DMS153 treated with DMSO at 0.1 percent for 48 hours (cell line): ENCODE data around the gene CACNA1A.
"Not testable (repeated sequence)": the region's sequence is repeated elsewhere in the genome, so short reads cannot be mapped to it uniquely, and the experiment has no call there.

ENCODE experiments used
- DNase-seq: peaks from one replicate; lab custom pipeline; 2025; ENCODE audit not compliant: unreplicated experiment; lab: John Stamatoyannopoulos, UW

Gene CACNA1A

DNA sequence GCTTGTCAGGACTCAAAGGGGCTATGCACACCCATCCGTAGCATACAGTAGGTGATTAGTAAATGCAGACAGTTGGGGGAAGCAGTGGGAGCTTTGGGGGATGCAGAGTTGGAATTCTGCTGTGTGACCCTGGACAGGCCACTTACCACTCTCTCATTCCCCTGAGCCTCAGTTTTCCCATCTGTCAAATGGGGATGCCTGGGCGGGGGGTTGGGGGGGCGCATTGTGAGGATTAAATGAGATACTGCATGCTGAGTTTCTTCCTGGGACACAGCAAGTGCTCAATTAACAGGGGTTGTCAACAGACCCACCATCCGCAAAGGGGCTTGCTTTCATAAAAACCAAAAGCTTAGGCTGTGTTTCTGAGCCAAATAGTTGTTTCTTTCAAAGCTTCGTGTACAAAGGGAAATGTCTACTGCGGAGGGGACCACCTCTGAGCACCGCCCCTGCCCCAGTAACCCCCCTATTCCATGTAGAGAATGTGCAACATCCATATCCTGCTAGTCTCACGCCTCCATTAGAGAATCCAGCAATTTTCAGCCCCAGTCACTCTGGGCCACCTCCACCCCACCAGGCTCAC lies 223.7 kb downstream of the CACNA1A start:
- DNase-seq: no peak

DNA sequence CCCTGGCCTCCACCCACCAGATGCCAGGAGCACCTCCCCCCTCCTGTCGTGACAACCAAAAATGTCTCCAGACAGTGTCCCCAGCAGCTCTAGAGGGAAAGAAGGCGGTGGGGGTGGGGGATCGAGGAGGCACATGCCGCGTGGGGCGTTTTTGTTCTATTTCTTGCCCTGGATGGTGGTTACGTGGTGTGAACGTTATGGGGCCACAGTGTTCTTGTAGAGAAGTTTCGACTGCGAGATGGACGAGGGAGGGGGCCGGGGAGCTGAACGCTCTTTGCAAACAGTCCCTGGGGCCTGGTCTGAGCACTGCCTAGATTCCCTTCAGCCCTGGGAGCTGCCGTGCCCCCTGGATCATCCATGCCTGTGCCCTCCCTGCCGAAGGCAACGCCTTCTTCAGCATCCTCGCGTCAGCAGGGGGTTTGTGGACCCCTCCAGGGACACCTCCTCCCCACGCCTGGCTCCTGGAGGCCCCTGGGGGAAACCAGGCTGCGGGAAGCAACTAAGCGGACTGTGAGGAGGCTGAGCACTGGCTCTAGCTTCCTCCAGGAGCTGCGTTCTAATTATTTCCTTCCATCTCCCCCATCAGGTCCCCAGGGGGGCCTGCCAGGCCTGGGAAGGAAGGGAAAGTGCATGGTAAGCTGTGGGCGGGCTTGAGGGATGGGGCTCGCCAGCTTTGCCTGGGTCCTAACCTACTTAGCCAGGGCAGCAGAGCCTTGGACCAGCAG lies 224.6 kb downstream of the CACNA1A start:
- DNase-seq: no peak

DNA sequence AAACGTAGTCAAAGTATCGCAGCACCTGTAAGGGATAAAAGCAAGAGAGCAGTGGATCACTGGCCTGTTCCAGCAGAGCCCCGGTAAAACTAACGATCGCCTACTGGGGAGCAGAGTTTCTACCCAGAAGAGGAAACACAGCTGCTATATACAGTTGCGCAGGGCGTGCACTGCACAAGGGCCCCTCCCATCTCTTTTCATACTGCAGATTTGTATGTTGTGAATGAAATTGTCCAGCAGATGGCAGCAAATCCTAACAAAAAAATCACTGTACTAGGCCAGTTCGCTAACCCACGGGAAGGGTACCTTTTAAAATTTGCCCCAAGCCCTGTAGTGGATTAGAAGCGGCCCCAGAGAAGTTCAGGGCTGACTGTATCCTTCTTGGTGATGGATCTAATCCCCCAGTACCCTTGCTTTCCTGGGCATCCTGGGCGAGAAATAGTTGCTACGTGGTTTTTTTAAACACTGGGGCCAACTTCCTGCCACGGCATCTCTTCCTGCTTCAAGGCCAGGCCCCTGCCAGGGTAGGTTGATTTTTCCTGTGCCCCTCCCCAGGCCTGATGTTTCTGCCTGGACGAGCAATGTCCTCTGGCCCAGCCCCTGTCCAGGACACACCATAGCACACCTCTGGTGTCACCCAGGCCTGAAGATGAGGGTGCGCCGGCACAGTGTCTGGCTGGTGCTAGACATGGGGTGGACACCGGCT lies 229.0 kb downstream of the CACNA1A start:
- DNase-seq: peak; percentile 51

DNA sequence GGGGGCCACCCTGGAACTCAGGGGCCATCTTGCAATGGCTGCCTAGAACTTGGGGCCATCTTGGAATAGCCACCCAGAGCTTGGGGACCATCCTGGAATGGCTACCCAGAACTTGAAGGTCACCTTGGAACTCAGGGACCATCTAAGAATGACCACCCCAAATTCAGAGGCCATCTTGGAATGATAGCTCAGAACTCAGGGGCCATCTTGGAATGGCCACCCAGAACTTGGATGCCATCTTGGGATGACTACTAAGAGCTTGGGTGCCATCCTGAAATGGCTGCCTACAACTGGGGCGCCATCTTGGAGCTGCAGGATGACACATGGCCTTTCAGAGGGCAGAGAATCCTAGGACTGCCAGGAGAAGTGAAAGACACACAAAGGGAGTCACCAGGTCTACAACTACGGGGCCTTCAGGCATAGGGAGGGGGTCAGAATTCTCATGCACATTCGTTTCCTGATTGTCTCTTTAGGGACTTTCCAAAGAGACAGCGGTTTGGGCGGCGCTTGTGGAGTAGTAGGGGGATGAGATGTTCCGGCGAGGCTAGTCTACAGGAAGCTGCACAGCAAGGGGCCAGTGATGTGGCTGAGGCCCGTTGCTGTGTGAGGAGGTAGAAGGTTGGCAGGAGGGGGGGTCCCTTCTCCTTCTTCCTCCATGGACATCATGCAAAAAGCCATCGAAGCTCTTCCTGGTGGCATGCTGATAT lies 231.1 kb downstream of the CACNA1A start:
- DNase-seq: no peak

DNA sequence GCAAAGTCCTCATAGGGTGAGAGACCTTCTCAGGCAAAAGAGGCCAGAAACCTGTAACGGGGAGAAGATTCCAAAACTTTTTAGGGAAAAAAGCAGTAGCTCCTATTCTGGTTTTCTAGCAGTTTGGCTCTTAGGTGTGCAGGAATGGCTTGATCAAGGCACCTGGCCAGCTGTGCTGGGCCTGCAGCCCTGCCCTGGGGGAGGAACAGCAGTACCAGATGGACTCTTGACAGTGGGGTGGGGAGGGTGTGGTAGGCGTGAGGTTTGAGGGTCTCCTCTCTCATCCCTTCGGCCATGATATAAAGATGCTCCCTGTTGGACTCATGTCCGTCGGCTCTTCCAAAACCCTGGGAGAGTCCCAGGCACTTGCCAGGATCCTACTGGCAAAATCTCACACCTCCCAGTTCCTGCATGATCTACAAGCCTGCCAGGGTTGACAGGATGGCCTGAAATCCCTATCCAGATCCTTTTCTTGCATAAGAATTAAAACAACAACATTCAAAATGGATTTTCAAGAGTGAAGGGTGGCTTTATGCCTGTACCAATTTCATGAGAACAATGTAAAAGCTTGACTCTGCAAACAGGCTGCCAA lies 235.7 kb downstream of the CACNA1A start:
- no peak for DNase-seq

DNA sequence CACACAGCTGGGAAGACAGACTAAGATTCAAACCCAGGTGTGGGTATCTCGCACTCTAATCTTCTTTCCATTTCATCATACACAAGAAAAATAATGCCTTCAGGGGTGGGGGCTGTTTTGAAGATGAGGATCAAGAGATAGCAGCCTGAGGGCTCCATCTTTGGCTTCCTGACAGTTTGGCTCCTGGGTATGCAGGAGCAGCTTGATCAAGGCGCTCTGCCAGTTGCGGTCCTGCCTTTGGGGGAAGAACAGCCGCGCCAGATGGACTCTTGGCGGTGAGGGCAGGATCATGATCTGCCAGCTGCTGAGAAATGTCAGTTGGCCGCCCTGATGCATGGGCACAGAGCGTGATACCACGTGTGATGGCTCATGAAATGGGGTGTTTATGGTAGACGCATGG lies 236.9 kb downstream of the CACNA1A start:
- no peak for DNase-seq

DNA sequence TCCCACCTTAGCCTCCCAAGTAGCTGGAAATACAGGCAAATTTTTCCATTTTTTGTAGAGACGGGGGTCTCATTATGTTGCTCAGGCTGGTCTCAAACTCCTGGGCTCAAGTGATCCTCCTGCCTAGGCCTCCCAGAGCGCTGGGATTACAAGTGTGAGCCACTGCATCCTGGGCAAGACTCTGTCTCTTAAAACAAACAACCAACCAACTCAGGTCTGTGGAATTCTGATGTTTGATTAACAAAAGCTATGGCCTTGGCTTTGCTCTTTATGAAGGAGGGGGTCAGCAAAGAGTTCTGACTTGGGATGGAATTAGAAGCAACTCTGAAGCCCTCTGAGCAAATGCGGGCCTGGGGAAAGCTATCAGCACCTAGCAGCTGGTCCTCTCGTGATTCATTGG lies 238.4 kb downstream of the CACNA1A start:
- no peak for DNase-seq

DNA sequence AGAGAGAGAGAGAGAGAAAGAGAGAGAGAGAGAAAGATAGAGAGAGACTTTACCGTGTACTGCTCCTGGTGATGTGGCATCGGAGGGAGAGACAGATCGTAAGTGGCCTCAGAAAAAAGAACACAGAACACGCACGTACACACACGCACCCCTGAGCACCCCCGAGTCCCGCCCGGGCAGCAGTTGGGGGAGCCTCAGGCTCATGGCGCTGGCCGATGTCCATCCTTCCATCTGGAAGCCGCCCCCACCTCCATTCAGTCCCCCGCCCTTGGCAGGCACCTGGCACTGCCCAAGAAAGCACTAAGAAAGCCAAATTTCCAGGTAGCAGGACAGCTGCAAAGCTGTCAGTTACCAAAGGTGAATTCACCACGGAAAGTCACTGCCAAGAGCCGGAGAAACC lies 239.1 kb downstream of the CACNA1A start:
- DNase-seq: no peak

DNA sequence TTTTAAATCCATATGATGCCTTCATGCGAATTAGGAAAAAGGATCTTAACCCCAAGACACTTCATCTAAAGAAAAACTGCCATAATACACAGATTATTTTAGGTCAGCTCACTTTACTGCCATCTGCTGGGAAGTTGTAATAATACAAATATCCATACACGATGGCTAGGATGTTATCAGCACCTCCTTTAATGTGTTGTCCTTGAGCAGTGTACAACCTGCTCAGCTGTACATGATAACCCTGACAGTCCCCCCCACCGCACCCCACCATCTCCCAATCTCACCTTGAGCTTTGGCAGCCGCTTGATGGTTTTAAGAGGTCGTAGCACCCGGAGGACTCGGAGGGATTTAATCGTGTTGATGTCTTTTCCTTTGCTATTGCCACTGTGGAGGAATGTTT lies 243.8 kb downstream of the CACNA1A start:
- DNase-seq: peak; percentile 9

DNA sequence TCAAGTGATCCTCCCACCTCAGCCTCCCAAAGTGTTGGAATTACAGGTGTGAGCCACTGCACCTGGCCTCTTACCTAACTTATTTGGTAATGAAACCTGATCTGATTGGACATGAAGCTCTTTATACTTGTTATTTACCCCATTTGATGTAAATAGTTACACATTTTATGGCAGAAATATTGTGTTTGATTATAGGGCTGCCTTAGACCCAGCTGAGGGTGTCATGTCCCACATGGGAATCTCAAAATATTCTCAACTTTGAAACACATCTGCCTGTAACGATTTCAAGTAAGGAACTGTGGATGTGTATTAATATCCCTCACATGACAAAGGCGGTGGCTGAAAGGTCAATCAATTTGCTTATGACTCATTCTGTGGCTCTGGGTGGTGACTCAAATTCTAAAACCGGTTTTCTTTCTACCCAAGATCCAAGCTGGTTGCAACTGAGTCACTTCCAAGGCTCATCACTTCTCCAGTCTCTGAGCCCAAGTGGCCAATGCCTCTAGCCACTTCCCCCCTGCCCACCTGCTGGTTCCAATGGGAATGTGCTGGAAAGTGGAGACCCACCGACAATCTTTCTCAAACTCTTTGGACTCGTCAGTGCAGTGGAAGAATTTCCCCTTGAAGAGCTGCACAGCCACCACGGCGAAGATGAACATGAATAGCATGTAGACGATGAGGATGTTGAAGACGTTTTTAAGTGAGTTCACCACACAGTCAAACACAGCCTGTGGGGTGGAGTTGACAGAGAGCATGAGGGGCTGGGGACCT lies 245.2 kb downstream of the CACNA1A start:
- DNase-seq: no peak

DNA sequence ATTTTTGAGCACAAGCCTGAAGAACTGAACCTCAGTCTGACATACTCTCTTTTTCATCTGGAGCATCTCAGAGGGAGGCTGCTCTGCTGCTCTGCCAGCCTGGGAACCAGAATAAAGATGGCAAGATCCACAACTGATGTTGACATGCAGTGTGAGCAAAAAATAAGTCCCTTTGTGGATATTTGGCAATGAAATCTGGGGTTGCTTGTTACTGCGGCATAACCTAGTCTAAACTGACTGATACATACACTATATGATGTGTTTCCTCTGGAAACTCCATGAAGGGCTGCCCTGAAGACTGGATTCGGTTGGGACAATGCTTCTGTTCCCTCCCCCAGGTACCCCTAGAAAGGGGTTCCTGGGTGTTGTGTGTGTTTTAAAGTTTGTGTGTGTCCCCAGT lies 249.4 kb downstream of the CACNA1A start:
- DNase-seq: no peak

DNA sequence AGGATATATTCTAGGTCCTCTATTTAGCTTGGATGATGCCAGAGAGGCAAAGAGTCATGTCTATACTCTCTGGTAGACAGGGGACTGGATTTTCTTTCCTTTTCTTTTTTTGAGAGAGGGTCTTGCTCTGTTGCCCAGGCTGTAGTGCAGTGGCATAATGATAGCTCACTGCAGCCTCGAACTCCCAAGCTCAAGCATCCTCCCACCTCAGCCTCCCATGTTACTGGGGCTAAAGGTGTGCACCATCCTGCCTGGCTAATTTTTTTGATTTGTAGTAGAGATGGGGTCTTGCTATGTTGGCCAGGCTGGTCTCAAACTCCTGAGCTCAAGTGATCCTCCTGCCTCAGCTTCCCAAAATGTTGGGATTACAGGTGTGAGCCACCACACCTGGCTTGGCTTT lies 249.9 kb downstream of the CACNA1A start:
- DNase-seq: not testable (repeated sequence)

DNA sequence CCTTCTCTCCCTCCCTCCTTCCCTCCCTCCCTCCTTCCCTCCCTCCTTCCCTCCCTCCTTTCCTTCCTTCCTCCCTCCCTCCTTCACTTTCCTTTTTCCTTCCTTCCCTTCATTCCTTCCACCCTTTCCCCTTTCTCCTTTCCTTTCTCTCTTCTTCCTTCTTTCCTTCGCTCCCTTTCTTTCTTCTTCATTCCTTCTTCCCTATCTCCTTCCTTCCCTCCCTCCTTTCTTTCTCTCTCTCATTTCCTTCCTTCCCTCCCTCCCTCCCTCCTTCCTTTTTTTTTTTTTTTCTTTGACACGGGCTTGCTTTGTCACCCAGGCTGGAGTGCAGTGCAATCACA lies 250.6 kb downstream of the CACNA1A start:
- DNase-seq: no peak

DNA sequence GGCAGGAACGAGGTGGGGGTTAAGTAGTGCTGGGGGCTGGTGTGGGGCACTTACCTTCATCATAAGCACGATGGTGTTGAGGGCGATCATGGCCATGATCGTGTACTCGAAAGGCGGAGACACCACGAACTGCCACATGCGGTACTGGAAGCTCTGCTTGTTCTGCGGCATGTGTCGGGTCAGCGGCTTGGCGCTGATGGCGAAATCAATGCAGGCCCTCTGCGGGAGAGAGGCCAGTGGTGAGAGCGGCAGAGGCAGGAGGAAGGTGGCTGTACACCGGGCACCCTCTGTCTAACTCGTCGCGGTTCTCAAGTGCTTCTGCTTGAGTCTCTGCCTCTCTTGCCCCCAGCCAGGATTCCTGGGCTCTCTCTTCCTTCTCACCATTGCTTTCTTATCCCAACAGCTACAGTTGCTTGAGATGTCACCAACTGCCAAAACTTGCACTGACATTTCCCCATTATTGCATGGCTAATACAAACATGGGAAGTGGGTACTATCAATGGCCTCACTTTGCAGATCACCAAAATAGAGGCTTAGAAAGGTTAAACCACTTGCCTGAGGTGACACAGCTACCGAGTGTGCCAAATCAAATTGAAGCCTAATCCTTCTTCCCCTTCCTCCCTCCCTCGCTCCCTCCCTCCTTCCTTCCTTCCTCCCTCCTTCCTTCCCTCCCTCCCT lies 251.1 kb downstream of the CACNA1A start:
- no peak for DNase-seq

DNA sequence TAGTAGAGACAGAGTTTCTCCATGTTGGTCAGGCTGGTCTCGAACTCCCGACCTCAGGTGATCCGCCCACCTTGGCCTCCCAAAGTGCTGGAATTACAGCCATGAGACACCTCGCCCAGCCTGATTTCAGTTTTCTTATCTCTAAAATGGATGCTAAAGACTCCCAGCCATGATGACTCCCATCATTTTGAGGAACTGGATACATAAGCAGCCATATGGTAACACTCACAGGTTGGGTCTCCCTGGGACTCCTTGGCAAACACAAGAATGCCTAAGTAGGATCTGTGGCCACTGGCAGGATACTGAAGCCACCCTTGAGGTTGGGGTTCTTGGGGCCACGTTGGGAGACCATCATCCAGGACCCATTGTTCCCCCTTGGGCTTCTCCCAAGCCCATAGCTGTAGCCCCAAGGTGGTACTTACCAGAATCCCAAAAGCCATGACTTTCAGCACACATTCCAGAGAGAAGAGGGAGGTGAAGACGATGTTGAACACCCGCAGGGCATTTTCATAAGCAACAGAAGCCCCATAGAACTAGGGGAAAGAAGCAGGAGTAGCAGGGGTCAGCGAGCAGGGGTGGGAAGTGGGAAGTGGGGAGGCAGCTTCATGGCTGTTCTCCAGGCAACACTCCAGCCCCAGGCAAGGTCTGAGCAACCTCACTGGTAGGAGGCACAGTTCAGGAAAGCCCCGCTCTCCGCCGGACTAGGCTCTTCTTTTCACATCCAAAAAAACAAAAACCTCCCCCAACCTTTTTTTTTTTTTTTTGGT lies 253.5 kb downstream of the CACNA1A start:
- DNase-seq: no peak

DNA sequence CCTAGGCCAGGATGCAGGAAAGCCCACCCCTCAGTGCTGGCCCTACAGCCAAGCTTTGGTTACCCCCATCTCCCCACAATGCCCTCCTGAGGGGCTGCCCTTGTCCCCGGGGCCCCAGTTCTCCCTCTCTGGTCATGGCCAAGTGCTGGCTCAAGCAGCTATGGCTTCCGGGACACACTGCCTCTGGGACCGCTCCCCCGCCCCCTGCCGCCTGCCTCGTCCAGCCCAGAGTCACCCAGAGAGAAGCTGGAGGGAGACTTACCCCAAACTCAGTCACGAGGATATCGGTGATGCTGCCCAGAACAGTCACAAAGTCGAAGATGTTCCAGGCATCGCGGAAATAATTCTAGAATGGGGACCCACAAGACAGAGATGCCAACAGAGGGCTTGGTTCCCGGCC lies 261.4 kb downstream of the CACNA1A start:
- no peak for DNase-seq

DNA sequence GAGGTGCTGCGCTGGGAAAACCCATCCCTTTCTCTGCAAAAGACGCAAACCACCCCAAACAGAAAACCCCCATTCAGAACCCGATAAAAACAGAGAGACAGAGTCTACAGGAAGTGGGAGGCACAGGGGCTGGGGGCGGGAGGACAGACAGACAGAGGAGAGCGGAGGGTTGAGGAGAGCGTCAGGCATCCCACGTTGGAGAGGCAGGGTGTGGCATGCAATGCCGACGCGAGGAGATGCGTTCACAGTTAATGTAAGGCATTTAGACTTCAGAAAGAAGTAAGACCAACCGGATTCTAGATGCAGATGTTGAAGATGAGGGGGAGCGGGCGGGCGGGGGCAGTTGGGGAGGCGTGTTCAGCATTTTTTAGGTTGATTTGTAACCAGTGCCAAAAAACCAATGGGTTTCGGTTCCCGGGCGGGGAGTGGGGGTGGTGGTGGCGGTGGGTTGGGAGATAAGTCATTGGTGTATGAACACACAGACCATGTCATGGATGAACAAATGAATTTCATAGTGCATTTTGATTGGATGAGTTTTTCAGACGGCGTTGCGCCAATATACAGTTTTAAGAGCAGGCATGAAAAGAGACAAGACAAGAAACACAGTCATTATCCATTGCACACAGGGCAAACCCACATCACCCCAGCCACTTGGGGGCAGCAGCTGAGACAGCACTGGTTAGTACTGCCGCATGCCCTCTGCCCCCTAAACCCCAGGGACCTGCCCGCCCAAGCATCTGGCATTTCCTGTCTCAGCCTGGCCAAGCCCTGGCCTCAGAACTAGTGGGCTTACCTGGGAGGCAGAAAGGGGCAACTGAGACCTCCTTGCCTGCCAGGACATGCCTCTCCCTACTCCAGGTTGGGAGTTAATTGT lies 264.8 kb downstream of the CACNA1A start:
- DNase-seq: no peak

DNA sequence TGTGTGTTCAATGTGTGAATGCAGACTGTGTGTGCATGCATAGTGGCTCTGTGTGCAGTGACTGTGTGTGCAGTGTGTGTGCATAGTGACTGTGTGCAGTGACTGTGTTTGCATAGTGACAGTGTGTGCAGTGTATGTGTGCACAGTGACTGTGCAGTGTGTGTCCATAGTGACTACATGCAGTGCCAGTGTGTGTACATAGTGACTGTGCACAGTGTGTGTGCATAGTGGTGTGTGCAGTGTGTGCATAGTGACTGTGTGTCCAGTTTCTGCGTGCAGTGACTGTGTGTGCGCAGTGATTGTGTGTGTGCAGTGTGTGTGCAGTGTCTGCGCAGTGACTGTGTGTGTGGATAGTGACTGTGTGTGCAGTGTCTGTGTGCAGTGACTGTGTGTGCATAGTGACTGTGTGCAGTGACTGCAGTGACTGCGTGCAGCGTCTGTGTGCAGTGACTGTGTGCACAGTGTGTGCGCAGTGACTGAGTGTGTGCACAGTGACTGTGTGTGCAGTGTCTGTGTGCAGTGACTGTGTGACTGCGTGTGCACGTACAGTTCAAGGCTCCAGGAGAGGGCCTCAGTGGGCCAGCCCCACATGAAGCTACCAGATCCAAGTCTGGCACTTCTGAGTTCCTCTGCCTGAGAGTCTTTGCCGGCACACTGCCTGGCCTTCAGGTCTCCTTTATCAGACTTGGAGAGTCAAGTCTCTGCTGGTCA lies 265.8 kb downstream of the CACNA1A start:
- no peak for DNase-seq
